Body of pancreas (tissue), 4 donors: Measurements from ENCODE around the gene TAF6.

Experiments used
- POLR2A ChIP-seq, 3 donors: fragments of 450-650 bp; IDR thresholded peaks; one replicate each; pipeline ENCODE4 v1.6.1; 2016; ENCODE audit warnings: antibody characterized with exemption in 3 of 3, mild to moderate bottlenecking in 2 of 3
- TF ChIP-seq, protein P1 (sequence below), 7 experiments: fragments of 450-650 bp in 4 of 7; fragments of 200-600 bp in 3 of 7; sonication (generic) in 3 of 7; IDR thresholded peaks; one replicate each; pipeline ENCODE4 v1.5.1; 2016 to 2019; ENCODE audit warnings: antibody characterized with exemption in 7 of 7

- TF ChIP-seq POLR2A (IDR thresholded peaks at IDR 0.05): no peak
- TF ChIP-seq, protein P1, sequence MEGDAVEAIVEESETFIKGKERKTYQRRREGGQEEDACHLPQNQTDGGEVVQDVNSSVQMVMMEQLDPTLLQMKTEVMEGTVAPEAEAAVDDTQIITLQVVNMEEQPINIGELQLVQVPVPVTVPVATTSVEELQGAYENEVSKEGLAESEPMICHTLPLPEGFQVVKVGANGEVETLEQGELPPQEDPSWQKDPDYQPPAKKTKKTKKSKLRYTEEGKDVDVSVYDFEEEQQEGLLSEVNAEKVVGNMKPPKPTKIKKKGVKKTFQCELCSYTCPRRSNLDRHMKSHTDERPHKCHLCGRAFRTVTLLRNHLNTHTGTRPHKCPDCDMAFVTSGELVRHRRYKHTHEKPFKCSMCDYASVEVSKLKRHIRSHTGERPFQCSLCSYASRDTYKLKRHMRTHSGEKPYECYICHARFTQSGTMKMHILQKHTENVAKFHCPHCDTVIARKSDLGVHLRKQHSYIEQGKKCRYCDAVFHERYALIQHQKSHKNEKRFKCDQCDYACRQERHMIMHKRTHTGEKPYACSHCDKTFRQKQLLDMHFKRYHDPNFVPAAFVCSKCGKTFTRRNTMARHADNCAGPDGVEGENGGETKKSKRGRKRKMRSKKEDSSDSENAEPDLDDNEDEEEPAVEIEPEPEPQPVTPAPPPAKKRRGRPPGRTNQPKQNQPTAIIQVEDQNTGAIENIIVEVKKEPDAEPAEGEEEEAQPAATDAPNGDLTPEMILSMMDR (IDR thresholded peaks at IDR 0.05): no peak
These were observed 13.0 kb upstream of the TAF6 start for GRCh38 chr7:100132126-100132525.
